Left ventricle myocardium inferior (tissue), 1 donor: ENCODE measurements around the gene SLC4A1AP. TPM values are rescaled to one million over a fixed set of nuclear protein-coding genes. Genes with fewer than 3 reads are reported as not detected.
"Not testable (repeated sequence)": the region's sequence is repeated elsewhere in the genome, so short reads cannot be mapped to it uniquely, and the experiment has no call there.

ENCODE experiments used
- DNase-seq: peaks from one replicate; pipeline ENCODE4 v3.0.0-alpha.2; 2020
- H3K27ac ChIP-seq: fragments of 200-600 bp; replicated peaks from 2 replicates; pipeline ENCODE4 v1.8.0; 2021
- H3K27me3 ChIP-seq: fragments of 200-600 bp; 2 replicates; pipeline ENCODE4 v1.8.0; 2021; ENCODE audit warnings: low read depth
- H3K36me3 ChIP-seq: fragments of 200-600 bp; 2 replicates; pipeline ENCODE4 v1.8.0; 2021
- H3K4me1 ChIP-seq: fragments of 200-600 bp; 2 replicates; pipeline ENCODE4 v1.8.0; 2021
- H3K4me3 ChIP-seq: fragments of 200-600 bp; 2 replicates; pipeline ENCODE4 v1.8.0; 2021; ENCODE audit warnings: mild to moderate bottlenecking, moderate library complexity
- H3K9me3 ChIP-seq: fragments of 200-600 bp; replicated peaks from 2 replicates; pipeline ENCODE4 v1.8.0; 2021
- intact Hi-C: fragments of 100-400 bp; cut with micrococcal nuclease; formaldehyde crosslinking; loops from one replicate; pipeline ENCODE4 v1.11.0; 2022
- total RNA-seq: library from RNA; stranded (reverse); fragmentation: NEBNext Ultra II Directional; extraction: Animal tissue kit (Norgen Biotek cat#: 25700); gene quantifications from one replicate; pipeline ENCODE4 v1.2.1, GENCODE V29; 2021
- TF ChIP-seq, protein P1 (sequence below): fragments of 200-600 bp; IDR thresholded peaks from 2 replicates; pipeline ENCODE4 v1.8.0; 2021; ENCODE audit warnings: antibody characterized with exemption, mild to moderate bottlenecking, borderline replicate concordance
- donor health status: DM: no; HTN: yes; CAD: no; lungs with severe emphysema.

SLC4A1AP gene
- total RNA-seq, 1 donor from 2014 or later, result 21.3 TPM

DNA sequence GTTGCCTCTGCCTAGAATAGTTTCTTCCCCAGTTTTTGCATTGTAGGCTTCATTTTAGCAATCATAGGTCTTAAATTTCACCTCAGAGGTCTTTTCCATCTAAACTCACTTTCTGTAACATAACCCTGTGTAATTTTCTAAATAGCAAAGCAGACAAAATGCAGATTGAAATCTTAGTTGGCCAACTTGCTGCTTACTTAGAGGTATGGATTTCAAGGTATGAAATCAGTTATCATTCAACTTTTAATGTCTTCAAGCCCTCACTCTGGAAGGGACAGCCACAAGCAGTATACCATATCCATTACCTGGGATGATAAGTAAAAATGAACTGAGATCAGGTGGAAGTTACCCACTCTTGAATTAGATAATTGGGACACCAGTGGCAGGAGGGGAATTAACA is 38.7 kb upstream of the SLC4A1AP start:
- no peaks in the 10 kb centered on the region for H3K9me3 ChIP-seq
- no peaks in the 10 kb centered on the region for H3K27me3 ChIP-seq
- intact Hi-C loops, result no loop called here
- TF ChIP-seq, protein P1, sequence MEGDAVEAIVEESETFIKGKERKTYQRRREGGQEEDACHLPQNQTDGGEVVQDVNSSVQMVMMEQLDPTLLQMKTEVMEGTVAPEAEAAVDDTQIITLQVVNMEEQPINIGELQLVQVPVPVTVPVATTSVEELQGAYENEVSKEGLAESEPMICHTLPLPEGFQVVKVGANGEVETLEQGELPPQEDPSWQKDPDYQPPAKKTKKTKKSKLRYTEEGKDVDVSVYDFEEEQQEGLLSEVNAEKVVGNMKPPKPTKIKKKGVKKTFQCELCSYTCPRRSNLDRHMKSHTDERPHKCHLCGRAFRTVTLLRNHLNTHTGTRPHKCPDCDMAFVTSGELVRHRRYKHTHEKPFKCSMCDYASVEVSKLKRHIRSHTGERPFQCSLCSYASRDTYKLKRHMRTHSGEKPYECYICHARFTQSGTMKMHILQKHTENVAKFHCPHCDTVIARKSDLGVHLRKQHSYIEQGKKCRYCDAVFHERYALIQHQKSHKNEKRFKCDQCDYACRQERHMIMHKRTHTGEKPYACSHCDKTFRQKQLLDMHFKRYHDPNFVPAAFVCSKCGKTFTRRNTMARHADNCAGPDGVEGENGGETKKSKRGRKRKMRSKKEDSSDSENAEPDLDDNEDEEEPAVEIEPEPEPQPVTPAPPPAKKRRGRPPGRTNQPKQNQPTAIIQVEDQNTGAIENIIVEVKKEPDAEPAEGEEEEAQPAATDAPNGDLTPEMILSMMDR, result no peak
- DNase-seq, result no peak
- no peak overlapping the region for H3K4me3 ChIP-seq
- no peak overlapping the region for H3K27ac ChIP-seq
- peaks cover 46% of the 10 kb centered on the region for H3K36me3 ChIP-seq
- H3K4me1 ChIP-seq, result peaks cover 39% of the 10 kb centered on the region

DNA sequence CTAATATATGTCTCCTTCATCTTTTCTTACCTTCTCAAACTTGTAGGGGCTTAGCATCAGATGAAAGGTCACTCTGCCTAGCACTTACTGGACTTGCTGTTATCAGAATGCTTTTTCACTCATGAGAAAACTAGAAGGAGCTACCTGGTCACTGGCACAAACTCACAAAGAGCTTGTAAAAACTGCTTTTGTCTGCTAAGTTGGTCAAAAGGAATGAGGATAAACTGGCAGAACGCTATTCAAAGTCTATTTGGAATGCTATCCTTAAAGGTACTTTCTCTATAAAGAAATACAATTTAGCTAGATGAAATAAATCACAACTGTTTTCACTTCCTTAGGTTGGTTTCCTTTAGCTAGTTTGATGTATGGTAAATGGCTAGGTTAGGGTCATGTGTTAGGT is 37.4 kb upstream of the SLC4A1AP start:
- DNase-seq, H3K27me3 ChIP-seq, H3K9me3 ChIP-seq, intact Hi-C loops, H3K4me3 ChIP-seq: not testable (repeated sequence)
- Histone ChIP-seq H3K36me3 (peaks cover 40% of the 10 kb centered on the region), H3K27ac (peak overlapping the region; percentile 82), H3K4me1 (peaks cover 44% of the 10 kb centered on the region)

DNA sequence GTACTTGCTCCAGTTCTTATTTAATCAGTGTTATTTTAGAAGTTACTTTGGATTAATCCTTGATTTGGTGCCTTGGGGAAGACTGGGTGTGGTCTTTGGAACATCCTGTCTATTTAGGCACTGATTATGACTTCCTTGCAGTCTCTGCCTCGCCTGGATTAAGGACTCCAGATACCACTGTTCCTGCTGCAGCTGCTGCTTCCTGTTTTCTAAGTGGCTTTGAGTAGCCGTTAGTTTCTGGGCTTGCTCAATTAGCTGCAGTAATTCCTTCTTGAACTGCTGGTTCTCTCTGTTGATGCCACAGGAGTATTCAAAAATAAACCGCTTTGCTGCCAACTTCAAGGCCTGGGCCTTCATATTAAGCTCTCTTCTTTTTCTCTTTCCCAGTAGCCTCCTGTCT is 36.8 kb upstream of the SLC4A1AP start:
- intact Hi-C loops, H3K27me3 ChIP-seq, H3K9me3 ChIP-seq, H3K4me3 ChIP-seq, DNase-seq: not testable (repeated sequence)
- peaks cover 40% of the 10 kb centered on the region for H3K36me3 ChIP-seq
- H3K27ac ChIP-seq, result peak overlapping the region; percentile 82
- H3K4me1 ChIP-seq, result peaks cover 44% of the 10 kb centered on the region

DNA sequence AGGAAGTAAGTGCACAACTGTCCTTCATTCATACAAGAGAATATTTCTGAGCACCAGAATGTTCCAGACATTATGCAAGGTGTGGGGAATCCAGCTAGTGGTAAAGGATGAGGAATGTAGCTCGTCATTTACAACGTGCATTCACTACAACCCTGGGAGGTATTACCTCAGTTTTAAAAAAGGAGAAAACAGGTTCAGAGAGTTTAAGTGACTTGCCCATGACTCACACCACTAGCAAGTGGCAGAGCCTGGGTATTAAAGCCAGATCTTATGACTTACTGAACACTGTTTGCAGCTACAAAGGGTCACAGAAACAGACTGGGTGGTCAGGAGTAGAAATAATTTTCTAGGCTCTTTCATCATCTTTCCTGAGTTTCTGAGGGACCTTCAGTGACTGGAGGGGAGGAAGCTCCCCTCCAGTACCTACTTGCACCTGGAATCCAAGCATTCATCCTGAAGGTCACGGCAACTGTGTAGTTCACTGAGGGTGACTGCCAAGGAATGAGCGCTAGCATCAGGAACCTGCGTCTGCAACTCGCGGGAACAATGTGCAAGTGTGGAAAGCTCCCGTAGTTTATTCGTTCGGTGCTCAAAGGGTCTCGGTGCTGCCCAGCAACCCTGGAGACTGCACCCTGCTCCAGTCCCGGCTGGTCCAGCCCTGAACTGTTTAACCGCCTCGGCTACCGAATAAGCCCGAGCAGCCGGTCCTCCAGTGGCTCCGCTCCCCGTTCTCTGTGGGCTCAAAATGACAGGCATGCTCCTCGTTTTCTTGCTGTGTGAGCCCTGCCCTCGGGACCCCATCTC is 35.5 kb upstream of the SLC4A1AP start:
- Histone ChIP-seq H3K27ac (peak overlapping the region; percentile 82), H3K4me3 (peak overlapping the region; percentile 85), H3K9me3 (no peaks in the 10 kb centered on the region), H3K36me3 (peaks cover 40% of the 10 kb centered on the region), H3K4me1 (peaks cover 44% of the 10 kb centered on the region), H3K27me3 (no peaks in the 10 kb centered on the region)
- DNase-seq, result no peak
- intact Hi-C loops, result no loop called here
- TF ChIP-seq, protein P1, result no peak

DNA sequence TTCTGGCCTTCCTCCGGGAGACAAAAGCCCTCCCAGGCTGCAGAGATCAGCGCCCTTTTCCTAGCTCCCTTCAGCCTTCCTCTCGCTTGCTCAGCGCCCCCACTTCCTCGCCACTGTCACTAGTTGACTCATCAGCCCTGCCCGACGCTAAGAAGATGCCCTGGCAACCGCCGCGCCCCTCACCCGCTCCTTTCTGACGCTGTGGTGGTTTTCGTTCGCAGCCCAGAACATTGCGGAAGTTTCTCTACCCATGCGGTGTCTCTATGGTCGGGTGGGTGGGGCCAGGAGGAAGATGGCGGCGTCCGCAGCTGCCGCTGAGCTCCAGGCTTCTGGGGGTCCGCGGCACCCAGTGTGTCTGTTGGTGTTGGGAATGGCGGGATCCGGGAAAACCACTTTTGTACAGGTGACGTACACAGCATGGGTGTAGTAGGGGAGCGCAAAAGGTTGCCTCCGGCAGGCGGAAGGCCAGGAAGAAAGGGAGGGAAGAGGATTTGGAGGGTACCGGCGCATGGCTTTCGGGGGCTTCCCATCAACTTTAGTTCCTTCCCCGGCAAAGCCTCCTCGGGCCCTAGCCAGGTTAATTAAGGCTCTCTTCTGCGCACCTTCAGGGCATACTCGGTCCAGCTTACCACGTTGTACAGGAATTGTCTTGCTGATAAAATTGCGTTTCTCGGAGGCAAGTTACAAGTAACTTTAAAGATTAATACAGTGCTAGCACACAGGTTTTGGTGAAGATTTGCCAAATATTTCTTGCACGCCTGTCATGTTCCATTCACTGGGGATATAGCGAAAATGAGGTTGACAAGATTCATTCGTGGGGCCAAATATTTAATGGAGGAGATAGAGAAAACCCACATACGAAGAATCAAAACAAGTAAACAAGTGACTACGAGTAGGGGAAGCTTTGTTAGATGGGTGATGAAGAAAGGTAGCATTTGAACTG is 34.7 kb upstream of the SLC4A1AP start, which contains the start of the genes CCDC121 and GPN1:
TSS of gene CCDC121 (minus strand) at position 246 of the 943 bp plus-strand sequence. CDS start 1,213 bp downstream, outside the sequence.
TSS of gene GPN1 (plus strand) at position 284 of the 943 bp plus-strand sequence. CDS start at position 293, 9 bp downstream.
- TF ChIP-seq, protein P1, result no peak
- Histone ChIP-seq H3K36me3 (peaks cover 40% of the 10 kb centered on the region), H3K27ac (peak within 1 kb of the TSS; percentile 82), H3K4me3 (peak within 1 kb of the TSS; percentile 85), H3K27me3 (no peaks in the 10 kb centered on the region), H3K4me1 (peaks cover 44% of the 10 kb centered on the region), H3K9me3 (no peaks in the 10 kb centered on the region)
- DNase-seq, result peak; percentile 83
- intact Hi-C loops, result no loop called here

DNA sequence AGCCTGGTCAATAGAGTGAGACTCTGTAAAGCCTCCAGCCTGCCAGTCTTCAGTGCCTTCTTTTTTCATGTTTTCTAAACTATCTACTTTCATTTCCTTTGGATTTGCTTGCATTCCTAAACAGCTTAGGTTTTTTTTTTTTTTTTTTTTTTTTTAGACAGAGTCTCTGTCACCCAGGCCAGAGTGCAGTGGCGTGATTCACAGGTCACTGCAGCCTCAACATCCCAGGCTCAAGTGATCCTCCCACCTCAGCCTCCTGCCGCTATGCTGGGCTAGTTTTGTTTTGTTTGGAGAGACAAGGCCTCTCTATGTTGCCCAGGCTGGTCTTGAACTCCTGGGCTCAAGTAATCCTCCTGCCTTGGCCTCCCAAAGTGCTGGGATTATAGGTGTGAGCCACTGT is 33.4 kb upstream of the SLC4A1AP start:
- H3K27me3 ChIP-seq, H3K9me3 ChIP-seq, H3K27ac ChIP-seq, DNase-seq, intact Hi-C loops: not testable (repeated sequence)
- Histone ChIP-seq H3K4me3 (peak overlapping the region; percentile 85), H3K36me3 (peaks cover 47% of the 10 kb centered on the region), H3K4me1 (peaks cover 44% of the 10 kb centered on the region)
